Fibroblast of lung (primary cell): ENCODE results near the gene GTF3C1.

ENCODE experiments used
- CTCF ChIP-seq, 2 donors: IDR thresholded peaks in 1 of 2; conservative IDR thresholded peaks in 1 of 2; 1 replicate in 1 of 2; 2 replicates in 1 of 2; pipeline ENCODE4 v1.5.1; 2011 to 2012; ENCODE audit warnings: low read length in 2 of 2, control low read depth in 1 of 2, inconsistent platforms in 1 of 2, low read depth in 1 of 2, mild to moderate bottlenecking in 1 of 2
- EZH2 ChIP-seq: IDR thresholded peaks from 2 replicates; pipeline ENCODE4 v1.5.1; 2012; ENCODE audit warnings: low read length, control low read depth, mild to moderate bottlenecking; ENCODE audit errors: missing control alignments

GRCh38 chr16:27483624-27484023 lies 66.1 kb downstream of the GTF3C1 start:
- TF ChIP-seq CTCF (conservative IDR thresholded peaks at IDR 0.05 in 1 of 2, IDR thresholded peaks at IDR 0.05 in 1 of 2; ENCODE audit: low read depth in 1 of 2, low read length in 2 of 2) (no peak), EZH2 (no peak)
